GM18505 (cell line): ENCODE measurements around the gene ZIC1.

Source experiments
- ATAC-seq: cut with Tn5 transposase; IDR thresholded peaks from one replicate; pipeline ENCODE4 v1.9.1; 2021; ENCODE audit not compliant: unreplicated experiment
- POLR2A ChIP-seq: IDR thresholded peaks from 4 replicates; pipeline ENCODE4 v1.6.1; 2011; ENCODE audit warnings: borderline replicate concordance; ENCODE audit not compliant: insufficient read depth, insufficient read length; ENCODE audit errors: extremely low read depth

Gene ZIC1

GRCh38 chr3:147395899-147396711 is 13.1 kb upstream of the ZIC1 start:
- no peak for ATAC-seq
- no peak for TF ChIP-seq POLR2A

DNA sequence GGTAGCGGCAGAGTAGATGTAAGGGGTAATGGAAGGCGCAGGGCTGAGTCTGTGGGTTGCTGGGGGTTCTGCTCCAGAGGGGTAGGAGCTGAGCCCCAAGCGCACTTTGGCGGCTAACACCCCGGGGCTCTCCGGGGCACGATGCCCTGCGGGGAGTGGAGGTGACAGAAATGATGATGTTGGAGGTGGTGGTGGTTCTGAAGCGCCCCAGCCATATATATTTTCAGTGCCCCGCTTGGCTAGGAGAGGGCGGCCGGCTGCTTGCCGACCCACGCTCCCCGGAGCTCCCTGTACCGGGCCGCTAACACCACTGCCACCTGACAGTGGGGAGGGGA is 12.5 kb upstream of the ZIC1 start:
- no peak for TF ChIP-seq POLR2A
- no peak for ATAC-seq

GRCh38 chr3:147397155-147397874 is 11.8 kb upstream of the ZIC1 start:
- TF ChIP-seq POLR2A: no peak
- ATAC-seq: no peak

- ATAC-seq: no peak
- no peak for TF ChIP-seq POLR2A
Measured at GRCh38 chr3:147397875-147398812, 11.0 kb upstream of the ZIC1 start.

- no peak for TF ChIP-seq POLR2A
- ATAC-seq: no peak
Measured at GRCh38 chr3:147398813-147399534, 10.2 kb upstream of the ZIC1 start.

DNA sequence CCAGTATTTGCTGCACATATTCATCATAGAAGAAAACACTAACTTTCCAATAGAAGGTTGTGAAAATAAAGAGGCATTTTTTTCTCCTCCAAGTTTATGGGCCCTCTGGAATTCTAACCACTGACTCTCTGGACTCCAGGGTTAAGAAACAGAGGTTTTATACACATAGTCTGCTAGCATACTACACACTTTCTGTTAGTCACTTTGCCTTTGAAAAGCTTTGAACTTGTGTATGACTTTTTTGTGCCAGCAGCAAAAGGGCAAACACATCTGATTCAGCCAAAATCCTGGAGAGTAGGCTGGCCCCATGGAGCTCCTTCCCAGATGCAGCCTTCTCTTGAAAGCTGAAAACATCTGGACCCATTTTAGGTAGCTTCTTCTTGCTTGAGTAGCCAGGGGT is 9.1 kb upstream of the ZIC1 start:
- TF ChIP-seq POLR2A: no peak
- ATAC-seq: no peak

- no peak for TF ChIP-seq POLR2A
- no peak for ATAC-seq
Measured at GRCh38 chr3:147400999-147401398, 8.2 kb upstream of the ZIC1 start.

- no peak for TF ChIP-seq POLR2A
- ATAC-seq: no peak
Measured at GRCh38 chr3:147401421-147401820, 7.7 kb upstream of the ZIC1 start.

DNA sequence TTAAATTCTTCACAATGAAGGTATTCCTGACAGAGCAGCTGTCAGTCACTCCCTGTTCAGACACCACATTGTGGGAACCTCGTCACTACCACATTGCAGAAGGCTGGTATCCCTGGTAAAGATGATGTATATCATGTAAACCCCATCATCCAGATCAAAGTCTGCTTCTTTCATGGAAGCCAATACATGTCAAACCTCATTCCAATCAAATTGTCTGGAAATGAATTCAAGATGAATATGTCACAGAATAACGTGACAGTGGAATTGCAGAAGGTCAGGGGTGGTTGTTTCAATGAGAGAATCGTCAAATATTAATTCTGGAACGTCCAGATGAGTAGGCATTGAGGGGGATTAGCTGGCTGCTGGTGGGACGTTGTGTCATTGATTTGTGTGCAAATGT is 7.0 kb upstream of the ZIC1 start:
- ATAC-seq: no peak
- TF ChIP-seq POLR2A: no peak

- TF ChIP-seq POLR2A: no peak
- ATAC-seq: no peak
Measured at GRCh38 chr3:147403511-147403910, 5.7 kb upstream of the ZIC1 start.

GRCh38 chr3:147404000-147404799 is 5.0 kb upstream of the ZIC1 start:
- no peak for ATAC-seq
- TF ChIP-seq POLR2A: no peak

DNA sequence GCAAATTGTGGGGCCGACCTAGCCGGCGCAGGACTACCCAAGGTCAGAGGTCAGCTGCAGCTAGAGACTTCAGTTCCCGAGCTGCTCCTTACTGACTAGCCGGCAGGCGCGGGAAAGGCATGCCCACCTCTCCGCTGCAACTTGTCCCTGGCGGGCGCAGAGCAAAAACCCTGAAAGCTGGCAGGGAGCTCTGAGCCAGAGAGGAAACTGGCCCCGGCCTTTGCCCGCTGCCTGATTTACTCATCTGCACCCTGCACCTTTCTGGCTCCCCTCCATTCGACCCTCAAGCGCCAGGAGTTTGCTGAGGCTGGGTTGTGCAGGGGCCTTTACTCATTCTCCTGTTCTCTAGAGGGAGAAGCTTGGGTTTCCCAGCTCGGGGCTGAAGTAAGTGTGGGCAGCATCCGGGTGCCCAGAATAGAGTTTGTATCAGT is 4.3 kb upstream of the ZIC1 start:
- ATAC-seq: no peak
- TF ChIP-seq POLR2A: no peak
